ENCODE results near the gene FBXO21. TPM values are rescaled to one million over a fixed set of nuclear protein-coding genes. Genes with fewer than 3 reads are reported as not detected.

FBXO21 gene
- total and polyA plus RNA-seq, 2 of the 13 experiments (the other 11 are each of a cell fraction or from before 2014, with no cell fraction given) = 15.6 to 32.5 TPM

- TF ChIP-seq SNAPC4 (CRISPR knock-in tag; IDR thresholded peaks at IDR 0.05) (no peak), ZFP91 (CRISPR knock-in tag; IDR thresholded peaks at IDR 0.05; ENCODE audit: borderline replicate concordance) (peak; percentile 63; the same call in 1 of the 2 replicates), HIVEP1 (CRISPR knock-in tag; IDR thresholded peaks at IDR 0.05) (no peak), TRIM22 (IDR thresholded peaks at IDR 0.05) (no peak), ZNF275 (CRISPR knock-in tag; IDR thresholded peaks at IDR 0.05; ENCODE audit: borderline replicate concordance) (no peak), ZNF772 (CRISPR knock-in tag; IDR thresholded peaks at IDR 0.05) (peak; percentile 68; the same call in 1 of the 2 replicates), NR1H2 (CRISPR knock-in tag; IDR thresholded peaks at IDR 0.05; ENCODE audit: borderline replicate concordance, low read depth) (no peak), POGZ (CRISPR knock-in tag; IDR thresholded peaks at IDR 0.05) (peak; percentile 86), HMGXB3 (CRISPR knock-in tag; IDR thresholded peaks at IDR 0.05; ENCODE audit: borderline replicate concordance) (0 out of 2 replicates have a peak, but pooled peaks have one; percentile 44), PRDM4 (CRISPR knock-in tag; IDR thresholded peaks at IDR 0.05; ENCODE audit: borderline replicate concordance) (no peak)
These were observed 34.8 kb downstream of the FBXO21 start (continued) for GRCh38 chr12:117155278-117156060.

Measured in HepG2 (cell line).